Stimulated activated CD4-positive, alpha-beta T cell treated with anti-CD3 and anti-CD28 coated beads, Interleukin-2, amount 100 ng/mL, for 4 hours (primary cell): ENCODE data around the gene BACE1-AS.
A peak's percentile ranks its signal among the peaks of the same experiment; 100 is the strongest.
"Not testable (repeated sequence)": the region's sequence is repeated elsewhere in the genome, so short reads cannot be mapped to it uniquely, and the experiment has no call there.

Experiments used
- DNase-seq: peaks from one replicate; pipeline ENCODE4 v3.0.0-alpha.2; 2020; ENCODE audit warnings: low read depth

The BACE1-AS gene

DNA sequence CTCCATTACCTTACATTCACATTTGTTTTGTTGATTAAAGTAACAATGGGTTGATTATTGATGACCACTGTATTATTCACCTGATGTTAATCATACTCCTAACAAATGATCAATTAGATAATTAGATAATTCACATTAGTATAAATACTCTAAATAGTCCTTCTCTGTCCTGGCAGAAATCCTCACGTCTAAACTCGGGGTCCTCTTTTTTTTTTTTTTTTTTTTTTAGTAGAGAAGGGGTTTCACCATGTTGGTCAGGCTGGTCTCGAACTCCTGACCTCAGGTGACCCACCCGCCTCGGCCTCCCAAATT, 36.1 kb downstream of the BACE1-AS start:
- not testable (repeated sequence) for DNase-seq

DNA sequence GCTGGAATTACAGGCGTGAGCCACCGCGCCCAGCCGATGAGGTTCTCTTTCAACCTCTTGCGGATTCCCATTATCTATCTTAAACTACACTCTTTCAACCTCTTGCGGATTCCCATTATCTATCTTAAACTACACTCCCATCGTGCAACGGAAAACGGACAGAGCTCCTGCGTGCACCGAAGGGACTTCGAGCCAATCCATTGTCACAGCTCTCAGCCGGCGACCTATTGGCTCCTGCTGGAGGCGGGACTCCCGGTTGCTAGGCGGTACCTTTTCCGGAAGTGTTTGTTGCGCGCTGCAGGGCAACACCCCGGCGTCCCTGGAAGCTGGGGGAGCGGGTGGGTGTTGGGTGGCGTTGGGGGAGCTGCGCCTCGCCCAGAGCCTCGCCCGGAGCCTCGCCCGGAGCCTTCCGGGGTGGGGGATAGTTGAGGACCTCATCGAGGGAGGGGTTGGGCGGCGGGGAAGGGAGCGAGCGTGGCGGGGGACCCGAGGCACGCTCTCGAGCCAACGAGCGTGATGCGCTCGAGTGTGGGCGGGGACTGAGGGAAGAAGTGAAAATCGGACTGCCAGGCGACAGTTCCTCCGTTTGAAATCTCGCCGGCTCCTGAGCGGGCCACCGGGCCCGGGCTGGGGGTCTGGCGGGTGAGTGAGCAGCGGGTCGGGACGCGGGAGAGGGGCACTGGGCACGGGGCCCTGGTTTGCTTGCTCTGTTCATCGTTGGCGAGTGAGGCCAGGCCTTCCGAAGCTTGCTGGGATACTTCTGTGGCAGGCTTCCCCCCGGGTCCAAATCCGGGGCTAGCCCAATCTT, 36.6 kb downstream of the BACE1-AS start, which contains the start of gene CEP164:
Gene CEP164 (plus strand): TSS at position 288 of the 808 bp plus-strand sequence. CDS start 10,733 bp downstream, outside the sequence.
- DNase-seq: peak; percentile 92

DNA sequence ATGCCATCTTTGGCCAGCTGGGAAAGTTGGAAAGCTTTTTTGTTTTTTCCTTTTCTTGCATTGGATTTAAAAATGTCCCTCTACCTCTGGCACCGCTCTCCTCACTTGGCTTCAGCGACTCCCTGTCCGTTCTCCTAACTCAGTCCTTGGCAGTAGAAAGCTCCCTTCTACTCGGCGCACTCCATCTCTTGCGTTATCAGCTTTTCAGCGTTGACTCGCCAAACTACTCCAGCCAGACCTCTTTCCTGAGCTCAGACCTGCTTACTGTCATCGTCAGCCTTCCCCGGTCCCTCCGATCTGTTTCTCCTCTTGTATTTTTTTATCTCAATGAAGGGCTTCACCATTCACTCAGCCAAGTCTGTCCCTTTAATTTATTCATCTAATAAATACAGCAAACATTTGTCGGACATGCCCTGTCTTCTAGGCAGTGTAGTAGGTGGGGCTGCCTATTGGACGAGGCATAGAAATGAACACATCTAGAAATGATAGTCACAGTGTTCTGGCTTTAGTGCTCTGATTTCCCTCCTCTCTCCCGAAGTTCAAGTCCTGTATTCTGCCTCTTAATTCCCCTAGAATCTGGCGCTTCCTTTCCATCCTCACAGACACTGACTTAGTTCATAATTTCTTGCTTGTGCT, 37.3 kb downstream of the BACE1-AS start:
- DNase-seq: no peak

DNA sequence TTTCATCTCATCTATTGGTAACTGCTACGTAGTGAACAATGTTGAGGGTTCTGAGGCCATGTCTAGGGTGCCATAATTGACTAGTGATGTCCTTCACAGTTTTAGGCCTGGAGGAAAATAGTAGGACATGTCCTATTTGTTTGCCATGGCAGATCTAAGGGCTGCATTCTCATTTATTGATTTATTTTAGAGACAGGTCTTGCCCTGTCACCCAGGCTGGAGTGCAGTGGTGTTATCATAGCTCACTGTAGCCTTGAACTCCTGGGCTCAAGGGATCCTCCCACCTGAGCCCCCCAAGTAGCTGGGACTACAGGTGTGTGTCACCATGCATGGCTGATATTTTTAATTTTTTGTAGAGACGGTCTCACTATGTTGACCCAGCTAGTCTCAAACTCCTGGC, 41.7 kb downstream of the BACE1-AS start:
- DNase-seq: no peak

DNA sequence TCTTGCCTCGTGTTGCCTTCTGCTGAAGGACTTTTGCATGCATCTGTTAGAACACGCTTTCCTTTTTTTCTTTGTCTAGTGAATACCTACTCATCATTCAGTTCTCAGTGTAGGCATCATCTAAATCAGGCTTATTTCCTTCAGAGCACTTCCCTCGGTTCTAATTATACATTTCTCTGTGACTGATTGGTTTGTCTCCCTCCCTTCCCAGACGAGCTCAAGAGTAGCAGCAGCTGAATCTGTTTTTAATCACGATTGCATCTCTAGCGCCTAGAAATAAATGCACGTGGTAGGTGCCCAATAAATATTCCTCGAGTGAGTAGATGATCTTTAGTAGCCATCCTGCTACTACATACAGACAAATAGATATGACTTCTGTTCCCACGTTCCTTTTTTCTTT, 42.8 kb downstream of the BACE1-AS start:
- no peak for DNase-seq

DNA sequence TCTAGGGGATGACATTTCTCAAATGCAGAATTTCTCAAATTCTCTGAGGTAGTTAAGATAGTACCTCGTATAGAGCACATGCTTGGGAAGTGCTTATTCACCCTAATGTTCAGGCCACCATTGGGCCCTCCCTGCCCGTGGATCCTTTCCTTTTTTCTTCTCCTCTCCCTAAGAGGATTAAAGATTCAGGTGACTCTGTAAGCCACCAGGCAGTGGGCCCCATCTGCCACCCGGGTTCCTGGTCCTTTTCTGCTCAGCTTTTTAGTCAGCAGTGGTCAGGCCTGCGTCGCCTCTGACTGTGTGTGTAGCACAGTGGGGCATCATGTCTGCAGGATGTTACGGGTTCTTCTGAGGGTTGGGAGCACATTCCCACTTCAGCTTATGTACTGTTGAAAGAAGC, 43.8 kb downstream of the BACE1-AS start:
- no peak for DNase-seq

DNA sequence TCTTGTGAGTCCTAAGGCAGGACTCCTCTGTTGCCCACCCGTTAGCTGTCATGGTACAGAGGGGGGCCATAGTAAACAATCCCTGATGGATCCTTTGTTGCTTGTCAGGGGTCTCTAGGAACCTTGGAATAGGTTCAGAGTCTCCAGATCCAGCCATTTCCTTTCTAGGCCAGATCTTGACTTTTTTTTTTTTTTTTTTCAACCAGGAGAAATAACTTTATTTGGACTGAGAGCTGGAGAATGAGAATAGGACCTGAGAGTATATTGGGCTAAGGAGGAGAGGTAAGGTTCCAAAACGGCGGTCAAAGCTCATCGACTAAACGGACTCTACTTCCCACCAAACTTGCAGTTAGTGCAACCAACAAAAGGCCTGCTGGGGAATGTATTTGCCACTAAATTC, 44.3 kb downstream of the BACE1-AS start:
- DNase-seq: no peak

DNA sequence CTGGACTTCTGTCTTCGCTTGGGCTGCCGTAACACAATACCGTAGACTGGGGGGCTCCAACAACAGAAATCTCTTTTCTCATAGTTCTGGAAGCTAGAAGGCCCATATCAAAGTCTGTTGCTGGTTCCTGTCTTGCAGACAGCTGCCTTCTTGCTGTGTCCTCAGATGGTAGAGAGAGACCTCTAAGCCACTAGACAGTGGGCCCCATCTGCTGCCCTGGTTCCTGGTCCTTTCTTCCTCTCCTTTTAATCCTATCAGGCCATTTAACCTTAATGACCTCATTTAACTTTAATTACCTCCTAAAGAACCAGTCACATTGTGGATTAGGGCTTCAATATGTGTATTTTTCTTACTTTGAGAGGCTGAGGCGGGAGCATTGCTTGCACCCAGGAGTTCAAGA, 45.9 kb downstream of the BACE1-AS start:
- no peak for DNase-seq
